ENCODE data around the gene PRDM15.
A peak's percentile ranks its signal among the peaks of the same experiment; 100 is the strongest.

Gene PRDM15, protein sequence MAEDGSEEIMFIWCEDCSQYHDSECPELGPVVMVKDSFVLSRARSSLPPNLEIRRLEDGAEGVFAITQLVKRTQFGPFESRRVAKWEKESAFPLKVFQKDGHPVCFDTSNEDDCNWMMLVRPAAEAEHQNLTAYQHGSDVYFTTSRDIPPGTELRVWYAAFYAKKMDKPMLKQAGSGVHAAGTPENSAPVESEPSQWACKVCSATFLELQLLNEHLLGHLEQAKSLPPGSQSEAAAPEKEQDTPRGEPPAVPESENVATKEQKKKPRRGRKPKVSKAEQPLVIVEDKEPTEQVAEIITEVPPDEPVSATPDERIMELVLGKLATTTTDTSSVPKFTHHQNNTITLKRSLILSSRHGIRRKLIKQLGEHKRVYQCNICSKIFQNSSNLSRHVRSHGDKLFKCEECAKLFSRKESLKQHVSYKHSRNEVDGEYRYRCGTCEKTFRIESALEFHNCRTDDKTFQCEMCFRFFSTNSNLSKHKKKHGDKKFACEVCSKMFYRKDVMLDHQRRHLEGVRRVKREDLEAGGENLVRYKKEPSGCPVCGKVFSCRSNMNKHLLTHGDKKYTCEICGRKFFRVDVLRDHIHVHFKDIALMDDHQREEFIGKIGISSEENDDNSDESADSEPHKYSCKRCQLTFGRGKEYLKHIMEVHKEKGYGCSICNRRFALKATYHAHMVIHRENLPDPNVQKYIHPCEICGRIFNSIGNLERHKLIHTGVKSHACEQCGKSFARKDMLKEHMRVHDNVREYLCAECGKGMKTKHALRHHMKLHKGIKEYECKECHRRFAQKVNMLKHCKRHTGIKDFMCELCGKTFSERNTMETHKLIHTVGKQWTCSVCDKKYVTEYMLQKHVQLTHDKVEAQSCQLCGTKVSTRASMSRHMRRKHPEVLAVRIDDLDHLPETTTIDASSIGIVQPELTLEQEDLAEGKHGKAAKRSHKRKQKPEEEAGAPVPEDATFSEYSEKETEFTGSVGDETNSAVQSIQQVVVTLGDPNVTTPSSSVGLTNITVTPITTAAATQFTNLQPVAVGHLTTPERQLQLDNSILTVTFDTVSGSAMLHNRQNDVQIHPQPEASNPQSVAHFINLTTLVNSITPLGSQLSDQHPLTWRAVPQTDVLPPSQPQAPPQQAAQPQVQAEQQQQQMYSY

DNA sequence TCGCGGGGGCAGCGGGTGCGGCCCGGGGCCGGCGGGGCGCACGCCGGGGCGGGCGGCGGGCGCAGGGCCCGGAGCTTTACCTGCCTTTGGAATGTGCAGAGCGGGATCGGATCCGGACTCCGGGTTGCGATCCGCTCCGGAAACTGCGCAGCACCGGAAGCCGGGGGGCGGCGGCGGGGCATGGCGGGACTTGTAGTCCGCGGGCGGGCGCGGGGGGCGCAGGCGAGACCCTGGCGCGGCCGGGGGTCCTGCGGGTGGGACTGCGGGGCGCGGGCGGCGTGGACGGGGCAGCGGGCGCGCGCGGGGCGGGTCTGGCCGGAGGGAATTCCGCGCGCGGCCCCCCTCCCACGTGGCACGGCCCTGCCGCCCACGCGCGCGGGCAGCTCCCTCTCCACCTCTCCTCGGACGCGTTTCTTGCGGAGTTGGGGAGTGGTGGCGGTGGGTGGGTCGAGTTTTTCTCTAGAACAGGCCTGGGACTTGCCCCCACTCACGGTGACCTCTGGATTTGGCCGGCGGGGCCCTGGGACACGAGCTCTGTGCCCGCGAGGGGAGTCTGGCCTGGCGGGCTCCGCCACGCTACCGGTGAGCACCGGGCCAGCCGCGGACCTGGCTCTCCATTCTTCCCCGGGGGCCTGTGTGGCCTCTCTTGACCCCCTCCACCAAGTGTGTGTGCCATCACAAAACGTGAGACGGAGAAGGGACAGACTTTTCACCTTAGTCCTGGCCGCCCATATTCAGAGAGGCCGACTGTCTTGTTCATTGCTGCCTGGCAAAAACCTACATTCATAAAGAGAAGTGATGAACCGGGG, at the start of gene PRDM15:
Gene PRDM15, minus strand, starts transcription at position 155 of the 809 bp plus-strand sequence. CDS start 18,981 bp downstream, outside the sequence.
- peak; percentile 75 for DNase-seq

DNA sequence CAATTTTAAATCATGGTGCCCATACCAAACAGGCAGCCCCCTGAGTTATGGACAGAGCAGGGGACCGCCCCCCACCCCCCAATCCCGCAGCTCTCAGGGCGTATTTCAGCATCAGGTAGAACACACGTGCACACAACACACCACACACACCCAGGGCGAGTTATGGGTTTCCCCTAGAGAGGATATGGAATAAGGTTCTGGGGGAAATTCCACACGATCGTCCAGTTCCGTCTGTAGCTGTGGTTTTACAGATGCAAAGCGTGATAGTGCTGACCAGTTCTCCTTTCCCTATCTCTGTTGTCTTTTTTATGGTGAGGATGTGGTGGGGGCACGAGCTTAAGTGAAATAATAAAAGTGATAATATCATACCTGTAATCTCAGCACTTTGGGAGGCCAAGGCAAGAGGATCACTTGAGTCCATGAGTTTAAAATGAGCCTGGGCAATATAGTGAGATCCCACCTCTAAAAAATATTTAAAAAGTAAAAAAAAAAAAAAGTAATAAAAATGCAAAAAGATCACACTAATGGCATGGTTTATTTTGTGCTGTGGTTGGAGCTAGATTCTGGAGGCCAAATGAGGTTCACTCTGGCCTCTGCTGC, 49.6 kb upstream of the PRDM15 start:
- DNase-seq = no peak

DNA sequence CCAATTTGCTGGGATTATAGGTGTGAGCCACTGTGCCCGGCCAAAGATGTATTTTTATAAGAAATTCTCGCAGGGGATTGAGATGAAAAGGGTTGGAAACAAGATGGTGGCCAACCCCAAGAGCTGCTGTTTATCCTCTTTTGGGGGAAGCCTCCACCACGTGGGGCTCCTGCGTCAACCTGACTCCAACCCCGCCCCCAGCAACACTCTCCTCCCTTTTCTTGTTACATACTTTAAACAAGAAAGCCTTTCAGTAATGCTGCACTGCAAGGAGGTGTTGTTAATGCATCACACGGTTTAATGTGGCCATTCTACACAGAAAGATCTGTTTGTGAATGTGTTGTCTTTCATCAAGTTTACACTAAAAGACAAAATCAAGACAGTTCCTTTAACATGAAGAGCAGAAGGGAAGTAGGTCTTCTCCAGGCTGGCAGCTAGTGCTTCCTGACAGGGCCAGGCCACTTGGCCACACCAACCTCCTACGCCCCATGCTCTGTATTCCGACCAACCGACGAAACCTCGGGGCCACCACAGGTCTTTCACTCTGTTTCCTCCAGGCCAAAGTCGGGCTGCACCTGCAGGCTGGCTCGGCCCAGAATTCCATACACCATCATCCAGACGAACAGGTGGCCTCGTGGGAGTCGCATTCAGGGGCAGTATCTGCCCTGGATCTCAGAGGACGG, 48.7 kb upstream of the PRDM15 start:
- no peak for DNase-seq

DNA sequence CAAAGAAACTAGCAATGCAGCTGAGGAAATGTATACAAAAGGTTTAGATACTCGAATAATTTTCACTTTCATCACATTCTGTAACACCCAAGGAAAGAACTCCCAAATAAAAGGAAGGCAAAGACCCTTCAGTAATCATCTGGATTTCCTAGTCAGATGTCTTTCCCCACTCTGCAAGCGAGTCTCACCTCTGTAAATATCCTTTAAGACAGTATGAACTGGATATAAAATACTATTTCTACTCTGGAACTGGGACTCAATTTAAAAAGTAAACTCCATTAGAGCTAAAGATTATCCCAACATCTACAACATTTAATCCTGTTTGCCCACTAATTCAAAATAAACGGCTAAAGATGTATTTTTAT, 47.6 kb upstream of the PRDM15 start:
- no peak for DNase-seq

DNA sequence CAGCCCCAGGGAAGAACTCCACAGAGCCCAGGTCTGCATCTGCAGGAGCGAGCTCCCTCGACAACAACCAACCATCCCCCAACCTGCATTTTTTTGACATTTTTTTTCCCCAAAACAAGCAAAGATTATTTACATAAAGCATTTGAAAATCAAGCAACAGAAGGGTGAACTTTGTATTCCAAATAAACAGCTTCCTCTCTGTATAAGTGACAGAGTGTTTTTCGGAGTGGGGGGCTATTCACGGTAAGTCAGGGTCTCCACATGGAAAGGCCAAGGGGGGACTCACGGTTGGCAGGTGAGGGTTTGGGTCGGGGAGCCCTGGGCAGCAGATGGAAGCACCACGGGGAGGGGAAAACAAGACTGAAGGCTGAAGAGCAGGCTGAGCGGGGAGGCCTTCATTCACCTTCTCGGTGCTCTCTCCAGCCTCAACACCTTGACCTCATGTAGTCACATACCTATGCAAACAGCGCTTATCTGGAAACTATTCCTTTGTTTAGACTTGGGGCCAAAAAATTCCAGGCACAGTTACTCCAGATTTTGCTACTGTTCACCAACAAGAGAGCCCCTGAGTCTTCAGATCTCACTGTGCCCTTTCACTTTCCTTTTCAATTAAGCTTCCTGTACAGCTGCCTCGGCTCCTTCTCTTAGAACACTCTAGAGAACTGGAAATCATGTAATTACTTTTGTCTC, 47.1 kb upstream of the PRDM15 start:
- DNase-seq = peak; percentile 65

DNA sequence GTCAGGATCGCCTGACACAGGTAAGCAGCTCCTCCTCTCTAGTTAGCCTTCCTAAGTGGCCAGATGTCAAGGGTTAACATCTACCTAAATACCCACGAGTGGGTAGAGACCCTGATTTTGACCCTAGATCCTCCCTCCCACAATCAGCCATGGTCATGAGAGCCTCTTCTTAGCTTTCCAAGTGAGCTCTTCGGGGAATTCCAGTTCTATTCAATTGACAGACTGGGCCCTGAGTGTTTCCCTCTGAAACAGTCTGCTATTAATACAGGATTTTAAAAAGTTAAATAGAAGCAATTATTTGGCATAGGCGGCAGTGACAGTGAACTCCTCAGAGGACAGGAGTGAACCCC, 46.6 kb upstream of the PRDM15 start:
- no peak for DNase-seq

DNA sequence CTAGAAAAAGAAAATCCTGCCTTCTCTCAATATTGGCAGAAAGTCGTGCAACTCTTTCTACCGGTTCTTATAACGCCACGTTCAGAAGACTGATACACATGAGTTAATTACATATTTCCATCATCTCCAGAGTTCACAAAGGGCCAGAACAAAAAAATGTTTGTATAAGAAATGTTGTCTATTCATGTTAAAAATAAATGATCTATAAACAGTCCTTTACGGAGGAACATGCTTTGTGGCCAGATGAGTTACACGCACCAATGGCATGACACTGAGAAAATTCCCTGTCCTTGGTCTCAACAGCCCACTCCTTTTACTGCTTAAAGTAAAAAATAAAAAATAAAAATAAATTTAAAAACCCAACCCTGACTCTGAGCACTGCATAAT, 45.2 kb upstream of the PRDM15 start:
- DNase-seq = no peak

DNA sequence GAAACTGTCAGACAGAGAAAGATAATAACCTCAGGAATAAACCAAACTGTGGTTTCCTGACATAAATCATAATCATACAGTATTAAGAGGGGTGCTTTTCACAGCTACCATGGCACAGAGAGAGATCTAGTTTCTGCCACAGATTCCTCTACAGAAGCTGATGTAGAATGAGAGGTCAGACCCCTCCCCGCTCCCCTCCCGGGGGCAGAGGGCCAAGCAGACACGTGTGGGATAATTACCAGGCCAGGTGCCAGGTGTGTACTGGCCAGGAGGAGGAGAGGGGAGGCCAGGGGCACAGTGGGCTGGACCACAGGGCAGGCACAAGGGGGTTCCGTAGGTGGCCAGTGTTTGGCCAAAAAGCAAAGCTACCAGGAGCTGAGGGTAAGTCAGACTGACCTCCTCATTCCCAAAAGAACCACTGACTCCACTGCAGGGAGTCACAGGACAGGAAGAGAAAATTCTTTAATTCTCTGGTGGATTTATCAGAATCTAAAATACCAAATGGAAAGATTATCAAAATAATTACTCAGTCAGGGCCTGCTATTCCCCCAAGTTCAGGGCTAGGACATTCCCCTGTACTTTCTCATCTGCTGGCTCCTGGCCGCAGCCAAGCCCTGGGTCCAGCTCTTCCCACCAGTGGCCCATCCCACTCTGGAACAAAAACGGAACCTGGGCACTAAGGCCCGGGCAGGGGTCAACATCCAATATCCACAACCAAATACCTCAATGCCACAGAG, 44.7 kb upstream of the PRDM15 start:
- no peak for DNase-seq

DNA sequence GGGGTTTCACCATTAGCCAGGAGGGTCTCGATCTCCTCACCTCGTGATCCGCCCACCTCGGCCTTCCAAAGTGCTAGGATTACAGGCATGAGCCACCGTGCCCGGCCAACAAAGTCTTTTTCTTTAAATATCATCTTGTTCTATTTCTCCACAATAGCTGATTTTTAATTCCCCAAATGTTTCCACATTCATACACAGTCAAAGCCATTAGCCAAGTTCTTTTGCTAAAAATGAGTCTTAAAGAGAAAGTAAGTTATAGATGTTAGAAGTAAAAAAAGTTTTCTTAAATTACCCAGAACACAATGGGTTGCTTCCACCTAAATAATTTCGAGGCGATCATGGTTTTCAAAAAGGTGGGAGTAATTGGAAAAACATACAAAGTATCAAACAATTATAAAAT, 44.0 kb upstream of the PRDM15 start:
- DNase-seq = no peak

DNA sequence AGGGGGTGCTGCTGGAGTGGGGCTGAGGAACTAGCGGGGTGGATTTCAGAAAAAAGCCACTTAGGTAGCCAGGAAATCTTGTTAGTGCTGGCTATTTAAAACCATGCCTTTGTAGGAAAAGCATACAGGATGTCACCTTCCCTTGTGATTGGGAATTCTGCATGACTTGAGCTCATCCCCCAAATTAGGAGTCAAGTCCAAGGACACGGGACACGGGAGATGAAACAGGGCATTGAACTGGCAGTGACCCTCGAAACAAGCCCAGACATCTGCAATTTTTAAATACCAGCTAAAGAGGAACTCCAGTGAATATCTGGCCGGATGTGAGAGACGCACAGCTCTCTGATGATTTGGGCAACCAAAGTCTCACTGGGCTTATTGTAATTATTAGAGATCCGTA, 41.9 kb upstream of the PRDM15 start:
- DNase-seq = no peak

DNA sequence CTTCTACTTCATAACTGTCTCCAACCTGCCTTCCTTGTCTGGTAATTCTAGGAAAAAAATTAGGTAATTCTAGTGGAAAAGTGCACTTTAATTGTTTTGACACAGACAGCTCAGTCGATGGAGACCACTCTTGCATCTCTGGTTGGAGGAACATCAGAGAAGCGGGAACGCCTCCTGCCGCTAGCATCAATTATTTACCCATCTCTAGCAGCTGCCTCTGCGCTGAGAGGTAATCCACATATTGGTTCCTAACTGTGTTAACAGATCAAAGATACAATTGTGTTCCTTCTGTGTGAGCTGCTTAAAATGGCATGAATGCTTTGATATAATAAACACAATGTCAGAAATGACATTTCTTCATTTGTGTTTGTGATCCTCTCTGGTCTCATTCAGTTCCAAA, 41.3 kb upstream of the PRDM15 start:
- peak; percentile 54 for DNase-seq

DNA sequence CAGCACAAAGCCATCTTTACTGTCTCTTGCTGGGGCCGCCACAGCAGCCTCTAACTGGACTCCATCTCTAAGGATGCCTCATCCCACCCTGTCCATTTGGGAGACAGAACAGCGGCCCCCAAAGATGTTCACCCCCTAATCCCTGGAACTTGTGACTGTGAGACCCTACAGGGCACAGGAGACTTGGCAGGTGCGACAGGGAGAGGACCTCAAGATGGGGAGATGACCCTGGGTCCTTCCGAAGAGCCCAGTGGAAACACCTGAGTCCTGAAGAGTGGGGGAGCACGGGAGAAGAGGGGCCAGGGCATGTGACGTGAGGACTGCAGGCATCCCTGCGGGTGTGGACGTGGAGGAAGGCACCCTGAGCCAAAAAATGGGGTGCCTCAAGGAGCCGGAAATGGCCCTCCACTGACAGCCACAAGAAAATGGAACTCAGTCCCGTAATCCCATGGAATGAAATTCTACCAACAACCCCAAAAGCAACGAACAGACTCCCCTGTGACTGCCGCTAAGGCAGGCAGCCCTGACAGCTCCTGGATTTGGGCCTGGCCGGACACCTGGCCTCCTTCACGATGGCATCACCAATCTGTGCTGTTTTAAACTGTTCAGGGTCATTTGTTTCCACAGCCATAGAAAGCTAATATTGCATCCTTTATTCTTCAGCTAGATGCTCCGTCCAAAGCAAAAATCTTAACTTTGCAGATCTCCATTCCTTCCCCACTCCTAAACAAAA, 40.7 kb upstream of the PRDM15 start:
- DNase-seq = no peak

DNA sequence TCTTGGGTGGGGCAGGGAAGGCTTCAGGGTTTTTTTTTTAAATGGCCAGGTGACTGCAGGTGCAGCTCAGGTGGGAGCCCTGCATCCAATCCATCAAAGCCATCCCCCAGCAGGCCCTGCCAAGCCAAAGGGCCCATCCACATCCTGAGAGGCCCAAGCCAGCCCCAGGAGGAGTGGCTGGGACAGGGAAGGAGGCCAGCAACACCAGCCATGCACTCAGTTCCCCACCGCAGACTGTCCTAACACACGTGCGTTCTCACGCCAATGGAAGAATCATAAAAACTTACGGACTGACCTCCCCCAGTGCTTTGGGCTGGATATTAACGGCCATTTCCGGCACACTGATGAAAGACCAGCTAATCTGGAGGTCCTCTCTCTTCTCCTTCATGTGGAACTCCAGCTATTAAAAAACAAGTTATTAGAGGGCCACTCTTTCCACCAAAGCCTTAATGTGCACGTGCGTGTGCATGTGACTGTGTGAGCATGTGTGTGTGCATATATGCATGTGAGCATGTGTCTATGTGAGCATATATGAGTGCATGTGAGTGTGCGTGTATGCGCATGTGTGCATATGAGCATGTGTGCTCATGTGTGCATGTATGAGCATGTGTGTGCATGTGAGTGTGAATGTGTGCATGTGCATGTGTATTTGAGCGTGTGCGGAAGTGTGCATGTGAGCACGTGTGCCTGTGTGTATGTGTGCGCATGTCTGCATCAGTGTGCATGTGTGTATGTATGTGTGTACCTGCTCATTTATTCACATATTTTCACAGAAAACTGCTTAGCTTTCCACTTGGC, 39.6 kb upstream of the PRDM15 start:
- no peak for DNase-seq

DNA sequence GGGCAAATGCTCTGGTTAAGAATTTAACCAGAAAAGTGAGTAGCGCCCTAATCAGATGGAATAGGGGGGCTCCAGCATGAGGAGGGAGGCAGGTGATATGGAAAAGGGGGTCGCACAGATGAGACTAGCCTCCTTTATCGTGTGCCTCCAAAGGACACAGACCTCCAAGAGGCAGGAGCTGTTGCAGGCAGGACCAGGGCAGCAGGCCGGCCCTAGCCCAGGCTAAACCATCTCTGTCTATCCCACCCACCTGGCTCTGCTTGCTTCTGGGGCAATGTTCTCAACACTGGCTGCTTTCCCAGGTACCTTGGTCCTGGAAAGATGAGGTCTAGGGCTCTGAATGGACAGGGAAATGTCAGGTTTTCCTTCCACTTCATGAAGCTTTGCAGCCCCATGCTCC, 38.4 kb upstream of the PRDM15 start:
- DNase-seq = no peak

DNA sequence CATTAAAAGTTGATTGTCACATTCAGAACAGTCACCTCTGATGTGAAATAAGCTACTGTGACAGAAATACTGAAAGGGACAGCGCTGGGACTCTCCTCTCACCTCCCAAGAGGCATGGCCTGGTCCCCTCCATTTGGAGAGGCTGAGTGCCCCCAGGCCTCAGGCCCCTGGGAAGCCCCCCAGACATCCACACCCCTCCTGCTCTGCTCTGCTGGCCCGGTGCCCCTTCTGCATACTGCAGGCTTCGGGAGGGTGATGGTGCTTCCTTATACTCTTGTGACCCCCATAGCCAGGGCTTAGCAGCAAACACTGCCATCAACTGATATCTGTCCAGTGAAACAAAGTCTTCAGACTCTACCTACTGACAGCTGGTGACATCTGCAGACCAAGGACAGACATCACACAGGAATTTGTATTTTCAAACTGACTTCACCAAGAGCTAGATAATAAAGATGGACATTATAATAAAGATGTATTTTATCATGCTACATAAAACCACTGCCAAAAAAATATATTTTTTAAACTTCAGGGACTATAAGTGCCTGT, 37.8 kb upstream of the PRDM15 start:
- DNase-seq = no peak

DNA sequence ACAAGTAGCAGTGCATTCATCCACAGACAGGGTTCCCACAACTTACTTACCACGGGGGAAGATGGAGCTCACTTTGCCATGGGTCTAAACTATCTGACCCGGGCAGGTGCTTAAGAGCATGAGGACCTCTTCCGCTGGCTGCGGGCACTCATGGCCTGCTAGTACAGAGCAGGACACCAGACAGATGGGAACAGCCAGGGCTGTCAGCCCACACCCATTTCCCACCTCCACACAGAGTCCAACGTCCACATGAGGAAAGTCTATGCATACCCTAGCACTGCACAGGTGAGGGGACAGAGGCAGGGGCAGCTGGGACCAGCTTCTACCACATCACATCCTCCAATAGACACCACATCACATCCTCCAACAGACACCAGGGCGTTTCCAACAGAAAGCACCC, 35.8 kb upstream of the PRDM15 start:
- DNase-seq = no peak

DNA sequence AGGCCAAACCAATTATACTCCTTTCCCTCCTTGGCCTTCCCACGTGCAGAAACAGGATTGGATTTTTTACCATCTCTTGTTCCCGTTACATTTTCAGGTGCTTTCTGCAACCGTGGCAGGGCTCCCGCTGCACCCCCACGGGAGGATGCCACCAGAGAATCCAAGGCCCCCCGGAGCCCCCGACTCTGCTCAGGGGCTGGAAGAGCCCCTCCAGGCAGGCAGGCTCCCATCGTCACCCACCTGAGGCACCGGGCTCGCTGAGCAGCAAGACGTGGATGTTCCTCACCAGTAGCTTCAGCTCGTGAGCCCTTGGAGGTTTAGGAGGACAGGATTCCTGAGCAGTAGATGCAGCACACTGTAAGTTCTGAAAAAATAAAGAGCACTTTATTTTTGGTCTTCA, 35.2 kb upstream of the PRDM15 start:
- DNase-seq = no peak

DNA sequence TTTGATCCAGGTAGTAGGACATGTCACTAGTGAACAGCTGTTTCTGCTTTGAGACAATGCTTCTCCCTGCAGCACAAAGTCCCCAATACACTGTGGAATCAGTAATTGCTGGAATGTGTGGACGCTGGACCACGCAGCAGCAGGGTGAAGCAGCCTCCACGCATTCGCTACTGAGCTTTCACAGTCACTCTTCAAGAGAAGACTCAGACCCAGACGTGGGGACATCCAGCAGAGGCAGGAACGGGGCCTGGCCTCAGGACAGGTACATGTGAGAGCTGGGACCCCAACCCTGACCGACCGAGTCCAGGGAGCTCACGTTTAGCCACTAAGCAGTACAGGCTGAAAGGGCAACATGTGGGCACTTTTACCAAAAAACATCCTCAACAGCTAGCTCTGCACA, 34.1 kb upstream of the PRDM15 start:
- DNase-seq = no peak

DNA sequence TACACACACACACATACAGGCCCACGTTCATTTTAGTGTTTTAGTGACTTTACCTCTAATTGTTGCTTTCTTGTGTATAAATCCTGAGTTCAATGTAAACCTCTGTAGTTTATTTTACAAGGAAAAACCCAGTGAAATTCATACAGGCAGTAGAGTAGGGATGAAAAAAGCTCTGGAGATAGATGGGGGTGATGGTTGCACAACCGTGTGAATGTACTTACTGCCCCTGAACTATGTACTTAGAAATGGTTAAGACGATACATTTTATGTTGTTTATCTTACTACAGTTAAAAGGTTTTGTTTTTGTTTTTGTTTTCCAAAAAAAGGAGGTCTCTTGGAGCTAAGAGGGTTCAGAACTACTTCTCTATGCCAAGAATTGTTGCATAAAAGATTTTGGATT, 29.7 kb upstream of the PRDM15 start:
- DNase-seq = no peak
